GM18520 (cell line): ENCODE data around the gene ATP5MG.
A peak's percentile ranks its signal among the peaks of the same experiment; 100 is the strongest.

Experiments
- ATAC-seq: cut with Tn5 transposase; IDR thresholded peaks from one replicate; pipeline ENCODE4 v1.9.1; 2021; ENCODE audit not compliant: unreplicated experiment

ATP5MG gene

GRCh38 chr11:118441770-118442275 is 40.4 kb downstream of the ATP5MG start:
- no peak for ATAC-seq

- no peak for ATAC-seq
Observed at GRCh38 chr11:118442301-118442700, 40.9 kb downstream of the ATP5MG start.

GRCh38 chr11:118442908-118443589 is 41.6 kb downstream of the ATP5MG start:
- ATAC-seq: no peak

- no peak for ATAC-seq
Observed at GRCh38 chr11:118443590-118444218, 42.3 kb downstream of the ATP5MG start.

GRCh38 chr11:118447423-118447822 is 46.0 kb downstream of the ATP5MG start:
- no peak for ATAC-seq

- ATAC-seq: peak; percentile 56
Observed at GRCh38 chr11:118448294-118448693, 46.9 kb downstream of the ATP5MG start.

GRCh38 chr11:118449316-118449918 is 48.0 kb downstream of the ATP5MG start:
- no peak for ATAC-seq

GRCh38 chr11:118450451-118450850 is 49.0 kb downstream of the ATP5MG start:
- no peak for ATAC-seq
